HG02852 (cell line): ENCODE data around the gene WAS.
"Not testable (repeated sequence)": the region's sequence is repeated elsewhere in the genome, so short reads cannot be mapped to it uniquely, and the experiment has no call there.

Source experiments
- ATAC-seq: cut with Tn5 transposase; IDR thresholded peaks from one replicate; pipeline ENCODE4 v1.9.1; 2021; ENCODE audit warnings: mild to moderate bottlenecking, moderate library complexity; ENCODE audit not compliant: unreplicated experiment

Gene WAS

DNA sequence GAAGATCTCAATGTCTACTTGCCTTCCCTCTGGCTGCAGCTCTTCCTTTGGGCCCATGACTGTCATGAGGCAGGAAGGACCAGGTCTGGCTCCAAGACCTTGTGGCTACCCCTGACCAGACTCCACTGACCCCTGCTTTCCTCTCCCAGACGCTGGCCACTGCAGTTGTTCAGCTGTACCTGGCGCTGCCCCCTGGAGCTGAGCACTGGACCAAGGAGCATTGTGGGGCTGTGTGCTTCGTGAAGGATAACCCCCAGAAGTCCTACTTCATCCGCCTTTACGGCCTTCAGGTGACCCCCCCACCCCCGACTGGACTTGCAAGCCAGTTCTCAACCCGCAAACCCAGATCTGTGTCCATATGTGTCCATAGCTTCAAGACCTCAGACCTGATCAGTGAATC, 535 bp downstream of the WAS start:
- no peak for ATAC-seq

DNA sequence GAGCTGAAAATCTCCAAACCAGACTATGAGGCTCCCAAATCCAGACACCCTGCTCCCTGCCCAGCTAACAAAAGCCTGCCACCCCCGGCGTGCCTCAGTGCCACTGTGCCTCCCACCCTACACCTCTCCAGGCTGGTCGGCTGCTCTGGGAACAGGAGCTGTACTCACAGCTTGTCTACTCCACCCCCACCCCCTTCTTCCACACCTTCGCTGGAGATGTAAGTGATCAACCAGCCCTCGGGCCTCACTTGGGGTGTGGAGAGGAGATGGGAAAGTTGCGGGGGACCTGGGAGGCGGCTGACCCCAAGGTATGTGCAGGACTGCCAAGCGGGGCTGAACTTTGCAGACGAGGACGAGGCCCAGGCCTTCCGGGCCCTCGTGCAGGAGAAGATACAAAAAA, 1.8 kb downstream of the WAS start:
- no peak for ATAC-seq

DNA sequence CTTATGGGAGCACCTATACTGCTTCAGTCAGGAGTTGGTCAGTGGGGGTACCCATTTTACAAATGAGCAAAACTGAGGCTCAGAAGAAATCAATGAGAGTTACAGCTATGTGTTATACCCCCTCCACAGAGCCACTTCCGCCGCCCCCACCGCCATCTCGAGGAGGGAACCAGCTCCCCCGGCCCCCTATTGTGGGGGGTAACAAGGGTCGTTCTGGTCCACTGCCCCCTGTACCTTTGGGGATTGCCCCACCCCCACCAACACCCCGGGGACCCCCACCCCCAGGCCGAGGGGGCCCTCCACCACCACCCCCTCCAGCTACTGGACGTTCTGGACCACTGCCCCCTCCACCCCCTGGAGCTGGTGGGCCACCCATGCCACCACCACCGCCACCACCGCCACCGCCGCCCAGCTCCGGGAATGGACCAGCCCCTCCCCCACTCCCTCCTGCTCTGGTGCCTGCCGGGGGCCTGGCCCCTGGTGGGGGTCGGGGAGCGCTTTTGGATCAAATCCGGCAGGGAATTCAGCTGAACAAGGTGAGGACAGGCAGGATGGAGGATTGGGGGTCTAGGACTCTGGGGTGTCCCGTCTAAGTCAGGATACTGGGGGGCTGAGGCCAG, 5.0 kb downstream of the WAS start:
- ATAC-seq: no peak

DNA sequence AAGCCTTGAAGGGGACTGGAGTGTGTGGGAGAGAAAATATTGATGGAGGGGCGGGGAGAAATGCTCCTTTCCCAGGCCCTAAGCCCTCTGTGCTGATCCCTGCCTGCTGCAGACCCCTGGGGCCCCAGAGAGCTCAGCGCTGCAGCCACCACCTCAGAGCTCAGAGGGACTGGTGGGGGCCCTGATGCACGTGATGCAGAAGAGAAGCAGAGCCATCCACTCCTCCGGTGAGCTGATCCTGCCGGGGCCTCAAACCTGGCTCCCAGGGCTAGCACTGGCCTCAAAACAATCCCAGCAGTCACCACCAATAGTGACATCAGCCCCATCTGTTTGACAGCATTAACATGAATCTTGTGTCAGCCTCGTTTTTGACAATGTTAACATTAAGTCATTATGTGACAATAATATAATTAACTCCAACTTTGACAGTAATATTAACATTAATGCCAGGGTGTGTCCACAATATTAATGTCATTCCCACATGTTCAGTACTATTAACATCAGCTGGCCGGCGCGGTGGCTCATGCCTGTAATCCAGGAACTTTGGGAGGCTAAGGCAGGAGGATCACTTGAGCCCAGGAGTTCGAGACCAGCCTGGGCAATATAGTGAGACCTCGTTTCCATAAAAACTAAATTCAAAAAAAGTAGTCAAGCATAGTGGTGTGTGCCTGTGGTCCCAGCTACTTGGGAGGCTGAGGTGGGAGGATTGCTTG, 5.8 kb downstream of the WAS start:
- ATAC-seq: no peak

DNA sequence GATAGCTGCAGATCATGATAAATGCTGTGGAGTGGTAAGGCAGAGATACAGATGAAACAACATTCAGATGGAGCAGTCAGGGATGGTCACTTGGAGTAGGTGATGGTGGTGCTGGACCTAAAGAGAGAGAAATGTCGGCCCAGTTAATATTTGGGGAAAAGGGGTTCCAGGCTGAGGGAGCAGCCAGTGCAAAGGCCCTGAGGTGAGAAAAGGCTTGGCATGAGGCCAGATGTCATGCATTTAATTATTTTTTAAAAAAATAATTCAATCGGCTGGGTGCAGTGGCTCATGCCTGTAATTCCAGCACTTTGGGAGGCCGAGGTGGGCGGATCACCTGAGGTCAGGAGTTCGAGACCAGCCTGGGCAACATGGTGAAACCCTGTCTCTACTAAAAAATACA, 8.1 kb downstream of the WAS start:
- not testable (repeated sequence) for ATAC-seq

DNA sequence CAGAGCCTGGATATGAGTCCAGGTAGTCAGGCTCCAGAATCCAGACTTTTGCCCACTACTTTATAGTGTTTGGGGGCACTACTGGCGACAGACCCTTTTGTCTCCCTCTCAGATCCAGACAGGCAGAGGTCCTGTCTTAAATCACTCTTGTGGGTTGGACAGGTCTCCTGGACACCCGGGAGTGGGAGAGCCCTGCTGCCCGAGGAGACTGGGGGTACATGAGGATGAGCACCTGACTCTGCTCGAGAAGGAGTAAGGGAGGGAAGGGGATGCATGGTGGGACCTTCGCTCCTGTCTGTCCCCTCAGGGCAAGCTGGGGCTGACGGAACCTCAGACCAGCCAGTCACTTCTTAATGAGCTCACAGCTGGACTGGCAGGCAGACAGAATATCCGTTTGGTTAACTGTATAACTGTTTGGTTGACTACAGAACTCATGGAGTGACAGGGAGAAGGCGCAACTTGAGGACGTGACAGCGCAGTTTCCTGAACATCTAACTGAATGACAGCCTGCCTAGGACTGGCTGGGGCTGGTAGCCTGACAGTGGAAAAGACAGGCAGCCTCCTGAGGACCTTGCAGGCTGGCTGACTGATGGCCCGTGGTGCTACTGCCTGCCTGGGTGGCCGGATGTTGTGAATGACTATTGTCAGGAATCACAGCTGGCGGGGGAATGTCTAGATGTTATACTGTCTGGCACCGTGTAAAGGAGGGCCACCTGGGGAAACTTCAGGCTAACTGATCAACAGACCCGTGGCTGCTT, 11.4 kb downstream of the WAS start:
- no peak for ATAC-seq

DNA sequence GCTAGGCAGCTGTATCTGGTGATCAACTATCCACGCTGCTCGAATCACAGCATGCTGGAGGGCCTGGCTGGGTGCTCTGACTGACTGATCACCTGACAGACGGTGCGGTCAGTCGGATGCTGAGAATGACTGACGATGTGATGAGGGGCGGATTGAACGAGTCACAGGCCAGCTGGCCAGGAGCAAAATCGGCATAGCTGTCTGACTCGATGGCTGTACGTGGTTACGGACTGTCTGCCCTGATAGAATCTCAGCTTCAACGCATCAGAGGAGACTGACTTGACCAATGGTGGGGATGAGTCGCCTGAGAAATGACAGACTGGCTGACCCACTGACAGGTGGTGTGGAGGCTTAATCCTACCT, 11.9 kb downstream of the WAS start:
- no peak for ATAC-seq

DNA sequence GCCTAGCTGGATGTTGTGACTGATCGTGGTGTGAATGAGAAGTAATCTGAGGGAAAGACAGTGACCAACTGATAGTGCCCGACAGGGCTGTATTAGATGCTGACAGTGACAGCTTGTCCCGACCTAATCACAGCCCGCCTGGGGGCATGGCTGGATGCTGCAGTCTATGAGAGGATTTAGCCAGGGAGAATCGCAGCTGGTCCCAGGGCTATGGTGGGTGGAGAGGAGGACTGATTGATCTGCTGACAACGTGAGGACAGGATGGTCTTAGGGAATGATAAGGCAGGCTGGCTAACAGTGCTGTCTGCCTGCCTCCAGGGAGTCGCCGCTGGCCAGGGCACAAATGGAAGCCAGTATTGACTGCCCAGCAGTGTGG, 12.3 kb downstream of the WAS start:
- no peak for ATAC-seq

DNA sequence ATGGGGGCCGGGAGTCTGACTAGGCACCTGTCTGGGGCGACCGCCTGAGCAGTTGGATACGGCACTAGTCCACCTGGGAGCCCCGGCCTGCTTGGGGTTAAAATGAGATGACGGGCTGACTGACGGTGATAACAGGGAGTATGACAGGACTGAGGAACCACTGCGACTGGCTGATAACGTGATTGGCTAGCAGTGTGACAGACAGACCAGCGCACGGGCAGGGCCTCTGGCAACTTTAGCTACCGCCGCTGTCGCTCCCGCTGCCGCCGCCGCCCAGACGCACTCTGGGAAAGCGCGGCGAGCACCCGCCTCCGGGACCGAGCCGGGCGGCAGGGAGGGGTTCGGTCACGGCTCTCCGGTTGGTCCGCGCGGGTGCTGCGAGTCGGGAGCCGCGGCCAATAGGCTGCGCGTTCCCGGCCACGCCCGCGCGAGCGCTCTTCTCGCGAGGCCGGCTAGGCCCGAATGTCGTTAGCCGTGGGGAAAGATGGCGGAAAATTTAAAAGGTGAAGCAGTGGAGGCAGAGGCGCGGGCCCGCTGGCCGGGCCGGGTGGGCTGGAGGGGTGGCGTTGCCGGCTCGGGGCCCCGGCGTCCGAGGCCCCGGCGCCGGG, 12.8 kb downstream of the WAS start, which contains the start of gene SUV39H1:
Gene SUV39H1 (plus strand): TSS at position 434 of the 608 bp plus-strand sequence. CDS start 51 bp downstream, at position 485.
- ATAC-seq: peak; percentile 87

DNA sequence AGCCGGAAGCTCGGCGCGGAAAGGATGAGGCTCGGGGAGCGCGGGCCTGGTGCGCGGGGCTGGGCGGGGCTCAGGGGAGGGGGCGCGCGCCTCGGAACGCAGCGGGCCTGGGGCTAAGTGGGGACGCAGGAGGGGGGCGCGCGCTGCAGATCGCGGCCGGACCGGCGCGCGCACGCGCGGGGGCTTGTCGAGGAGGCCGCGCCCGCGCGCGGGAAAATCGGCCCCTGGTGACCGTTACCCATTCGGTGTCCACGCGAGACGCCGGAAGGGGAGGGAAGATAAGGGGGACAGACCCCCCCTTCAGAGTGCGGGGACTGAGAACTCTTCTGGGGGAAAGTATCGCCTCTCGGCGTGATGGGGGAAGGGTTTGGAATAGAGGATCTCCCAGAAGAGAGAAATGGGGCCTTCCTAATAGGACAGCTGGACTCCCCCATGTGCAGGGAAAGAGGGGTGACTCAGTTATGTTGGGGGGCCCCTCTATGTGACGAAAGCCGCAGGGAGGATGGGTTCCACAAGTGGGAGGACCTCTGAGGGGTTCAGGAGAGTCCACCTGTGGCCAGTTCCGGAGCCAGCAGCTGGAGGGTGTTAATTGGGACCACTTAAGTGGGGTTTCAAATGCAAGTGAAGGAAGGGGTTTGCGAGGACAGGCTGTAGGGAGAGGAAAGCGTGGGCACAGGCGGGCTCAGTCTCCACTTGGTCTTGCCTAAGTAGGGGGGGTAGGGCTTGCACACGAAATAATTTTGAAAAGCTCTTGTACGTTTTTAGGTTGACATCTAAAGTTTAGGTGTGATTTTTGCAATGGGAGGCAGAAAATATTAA, 13.5 kb downstream of the WAS start:
- peak; percentile 20 for ATAC-seq

DNA sequence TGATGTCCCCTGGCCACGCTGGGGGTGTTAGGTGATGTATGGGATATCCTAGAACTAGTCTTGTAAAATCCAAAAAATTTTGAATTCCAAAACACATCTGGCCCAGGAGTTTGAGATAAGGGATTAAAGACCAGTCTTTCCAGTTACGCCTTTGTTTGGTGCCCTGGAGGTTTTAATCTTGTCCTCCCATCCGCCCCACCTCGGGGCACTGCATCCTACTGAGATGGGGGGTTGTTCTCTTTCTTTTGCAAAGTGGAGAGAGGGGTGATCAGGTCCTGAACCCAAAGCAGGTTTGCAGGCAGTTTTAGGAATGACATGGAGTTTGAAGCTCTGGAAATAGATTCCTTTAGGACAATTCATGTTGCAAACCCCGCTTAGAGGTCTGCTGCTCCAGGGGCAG, 14.7 kb downstream of the WAS start:
- no peak for ATAC-seq

DNA sequence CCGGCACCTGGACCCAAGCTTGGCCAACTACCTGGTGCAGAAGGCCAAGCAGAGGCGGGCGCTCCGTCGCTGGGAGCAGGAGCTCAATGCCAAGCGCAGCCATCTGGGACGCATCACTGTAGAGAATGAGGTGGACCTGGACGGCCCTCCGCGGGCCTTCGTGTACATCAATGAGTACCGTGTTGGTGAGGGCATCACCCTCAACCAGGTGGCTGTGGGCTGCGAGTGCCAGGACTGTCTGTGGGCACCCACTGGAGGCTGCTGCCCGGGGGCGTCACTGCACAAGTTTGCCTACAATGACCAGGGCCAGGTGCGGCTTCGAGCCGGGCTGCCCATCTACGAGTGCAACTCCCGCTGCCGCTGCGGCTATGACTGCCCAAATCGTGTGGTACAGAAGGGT, 16.6 kb downstream of the WAS start:
- ATAC-seq: no peak

DNA sequence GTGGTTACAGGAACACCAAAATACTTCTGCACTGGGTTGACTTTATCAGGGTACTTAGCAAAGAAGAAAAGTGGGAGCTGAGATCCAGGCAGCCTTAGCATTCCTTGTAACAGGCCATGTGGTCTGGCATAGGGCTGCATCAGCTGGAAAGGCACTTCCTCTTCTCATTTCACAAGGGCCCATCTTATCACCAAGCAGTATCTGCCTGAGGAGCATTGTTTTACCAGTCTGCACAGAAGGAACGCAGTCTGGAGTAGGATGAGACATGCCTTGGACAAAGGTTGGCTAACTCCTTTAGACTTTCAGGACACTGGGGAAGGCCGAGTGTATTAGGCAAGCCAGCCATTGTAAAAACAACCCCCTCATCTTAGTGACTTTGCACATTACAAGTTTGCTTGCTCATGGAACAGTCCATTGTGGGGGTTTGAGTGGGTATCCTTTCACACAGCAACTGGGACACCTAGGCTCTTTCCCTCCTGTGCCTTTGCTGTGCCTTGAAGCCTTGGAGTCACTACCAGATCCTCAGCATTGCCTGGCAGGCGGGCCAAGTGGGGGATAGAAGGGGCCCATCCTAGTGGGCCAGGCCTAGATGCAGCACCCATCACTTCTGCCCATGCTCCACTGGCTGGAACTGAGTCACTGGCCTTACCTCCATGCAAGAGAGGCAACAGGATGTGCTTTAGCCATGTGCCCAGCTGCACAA, 17.5 kb downstream of the WAS start:
- no peak for ATAC-seq

DNA sequence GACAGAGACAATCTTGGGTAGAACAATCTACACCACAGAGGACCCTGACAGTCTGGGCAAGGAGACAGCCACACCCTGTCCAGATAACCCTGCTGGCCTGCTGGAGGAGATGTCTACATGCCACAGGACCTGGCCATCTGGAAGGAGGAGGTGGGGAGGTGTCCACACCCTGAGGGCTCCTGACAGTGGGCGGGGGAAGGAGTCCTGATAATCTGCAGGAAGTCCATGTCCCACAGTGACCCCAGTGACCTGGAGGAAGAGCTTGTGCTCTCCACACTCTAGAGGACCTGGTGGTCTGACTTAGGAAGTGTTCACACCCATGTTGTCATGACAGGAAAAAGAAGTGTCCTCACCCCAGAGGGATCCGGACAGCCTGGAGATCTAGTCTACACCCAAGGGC, 18.4 kb downstream of the WAS start:
- no peak for ATAC-seq

DNA sequence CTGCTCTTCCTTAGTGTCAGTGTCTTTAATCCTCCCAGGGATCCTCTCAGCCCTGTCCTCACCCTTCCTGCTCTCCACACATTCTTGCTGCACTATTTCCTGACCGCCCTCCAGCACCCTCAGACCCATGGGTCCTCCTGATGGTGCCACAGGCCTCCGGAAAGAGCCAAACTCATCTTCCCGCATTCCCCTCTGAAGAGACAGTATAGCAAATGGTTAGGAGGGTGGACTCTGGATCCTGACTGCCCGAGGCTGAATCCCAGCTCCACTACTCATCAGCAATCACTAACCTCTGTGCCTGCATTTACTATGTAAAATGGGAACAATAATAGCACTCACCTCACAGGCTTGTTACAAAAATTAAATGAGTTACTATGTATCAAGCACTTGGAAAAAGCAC, 19.1 kb downstream of the WAS start:
- ATAC-seq: no peak

DNA sequence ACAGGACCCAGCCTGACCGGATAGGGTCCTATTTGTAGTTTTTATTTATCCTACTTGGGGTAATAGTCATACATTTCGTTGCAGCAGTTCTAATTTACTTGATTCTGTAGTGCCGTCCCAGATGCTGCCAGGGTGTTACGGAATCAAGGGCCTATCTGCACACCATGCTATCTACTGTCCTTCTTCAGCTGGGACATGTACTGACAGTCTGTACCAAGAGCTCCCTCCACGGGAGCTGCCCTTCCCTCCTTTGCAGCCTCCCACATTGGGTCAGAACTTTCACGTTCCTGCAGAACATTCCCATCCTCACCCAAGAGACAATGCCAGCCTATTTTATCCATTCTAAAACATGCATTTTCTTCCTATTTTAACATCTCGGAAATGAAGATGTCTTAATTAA, 19.6 kb downstream of the WAS start:
- ATAC-seq: no peak

DNA sequence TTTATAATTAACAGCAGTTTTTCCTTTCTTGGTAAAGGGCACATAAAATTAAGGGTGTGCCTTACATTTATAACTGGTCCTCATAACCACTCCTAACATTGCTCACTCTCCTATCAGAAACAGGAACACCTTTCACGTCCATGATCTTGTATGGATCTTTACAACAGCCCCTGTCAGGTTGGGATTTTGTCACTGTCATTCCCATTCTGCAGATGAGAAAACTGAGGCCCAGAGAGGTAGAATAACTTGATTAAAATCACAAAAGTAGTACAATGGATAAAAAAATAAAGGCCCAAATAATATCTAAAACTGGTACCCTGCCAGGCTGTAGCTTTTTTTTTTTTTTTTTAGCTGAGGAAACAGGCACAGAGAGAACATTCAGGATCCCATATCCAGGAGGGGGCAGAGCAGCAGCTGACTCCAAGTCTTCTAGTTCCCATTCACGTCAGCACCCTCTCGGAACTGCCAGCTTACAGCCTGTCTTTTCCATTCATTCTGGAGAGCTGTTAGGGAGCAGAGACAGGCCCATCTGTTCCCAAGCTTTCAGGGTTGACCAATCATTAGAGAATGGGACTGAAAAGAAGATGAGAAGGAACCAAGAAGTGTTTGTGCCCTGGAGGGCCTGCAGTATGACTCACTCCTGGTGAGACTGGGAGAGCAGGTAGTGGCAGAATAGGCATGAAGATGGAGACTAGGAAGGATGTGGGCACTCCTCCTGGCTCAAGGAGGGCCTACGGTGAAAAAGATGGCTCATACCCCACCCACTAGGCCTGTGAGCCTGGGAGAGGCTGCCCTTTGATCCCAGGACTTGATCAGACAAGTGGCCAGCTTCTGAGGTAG, 20.3 kb downstream of the WAS start:
- no peak for ATAC-seq

DNA sequence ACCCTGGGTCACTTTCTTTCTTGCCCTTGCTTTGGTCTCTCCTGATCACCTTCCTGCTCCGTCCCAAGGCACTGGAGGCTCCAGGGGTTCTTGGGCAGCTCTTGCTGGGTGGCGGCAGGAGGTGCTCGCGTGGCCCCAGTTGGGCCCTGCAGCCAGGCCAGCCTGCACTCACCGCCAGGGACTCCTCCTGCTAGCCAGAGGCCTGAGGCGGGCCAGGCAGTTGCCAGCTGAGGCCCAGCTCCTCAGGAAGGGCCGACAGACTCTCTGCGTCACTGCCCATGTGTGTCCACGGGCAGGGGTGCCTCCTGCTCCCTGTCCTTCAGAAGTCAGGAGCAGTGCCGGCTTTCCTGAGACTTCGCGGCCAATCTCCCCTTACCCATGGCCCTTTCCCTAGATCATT, 22.3 kb downstream of the WAS start:
- ATAC-seq: no peak

DNA sequence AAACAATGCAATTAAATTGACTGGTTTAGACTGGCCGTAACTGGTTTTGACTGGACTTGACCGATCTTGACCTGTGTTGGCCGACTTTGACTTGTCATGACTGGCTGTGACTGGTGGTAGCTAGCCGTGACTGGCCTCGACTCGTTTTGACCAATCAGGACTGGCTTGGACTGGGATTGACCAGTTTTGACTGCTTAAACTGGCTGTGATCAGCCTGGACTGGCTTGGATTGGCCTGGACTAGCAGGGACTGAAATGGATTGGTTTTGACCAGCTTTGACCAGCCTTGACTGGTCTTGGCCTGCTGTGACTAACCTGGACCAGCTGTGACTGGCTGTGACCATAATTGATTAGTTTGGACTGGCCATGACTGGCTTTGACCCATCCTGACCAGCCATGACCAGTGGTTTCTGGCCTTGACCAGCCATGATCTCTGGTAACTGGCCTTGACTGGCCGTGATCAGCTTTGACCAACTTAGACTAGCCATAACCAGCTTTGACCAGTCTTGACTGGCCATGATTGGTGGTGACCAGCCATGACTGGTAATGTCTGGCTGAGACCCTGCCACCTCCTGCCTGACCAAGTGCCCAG, 26.0 kb downstream of the WAS start:
- no peak for ATAC-seq
